Stomach (tissue), 9 donors: ENCODE measurements around the gene KCNK1. TPM values are rescaled to one million over a fixed set of nuclear protein-coding genes. Genes with fewer than 3 reads are reported as not detected.

Experiments
- DNase-seq, 2 donors: peaks; one replicate each; pipeline versions ENCODE4 v3.0.0 to v3.0.0-alpha.2; 2013 to 2019
- H3K27ac ChIP-seq, 5 donors: fragments of 200-600 bp in 4 of 5; sonication (generic) in 4 of 5; one replicate each; pipeline ENCODE4 v1.5.1; 2013 to 2019; ENCODE audit warnings: mild to moderate bottlenecking in 1 of 5, moderate library complexity in 1 of 5
- H3K27me3 ChIP-seq, 3 donors: fragments of 200-600 bp; sonication (generic); one replicate each; pipeline ENCODE4 v1.5.1; 2017 to 2019; ENCODE audit warnings: mixed run types in 1 of 3
- H3K36me3 ChIP-seq, 4 donors: fragments of 200-600 bp; sonication (generic); 1 replicate in 3 of 4; 2 replicates in 1 of 4; pipeline ENCODE4 v1.5.1; 2016 to 2019
- H3K4me1 ChIP-seq, 4 donors: fragments of 200-600 bp; sonication (generic); one replicate each; pipeline ENCODE4 v1.5.1; 2016 to 2019
- H3K4me3 ChIP-seq, 4 donors: fragments of 200-600 bp; sonication (generic) in 3 of 4; one replicate each; pipeline ENCODE4 v1.5.1; 2016 to 2019; ENCODE audit warnings: mild to moderate bottlenecking in 1 of 4
- H3K9me3 ChIP-seq, 4 donors: fragments of 200-600 bp; sonication (generic); one replicate each; pipeline ENCODE4 v1.5.1; 2016 to 2019
- CTCF ChIP-seq, 7 experiments: fragments of 450-650 bp in 4 of 7; fragments of 200-600 bp in 3 of 7; sonication (generic) in 3 of 7; IDR thresholded peaks; one replicate each; pipeline ENCODE4 v1.5.1; 2016 to 2019; ENCODE audit warnings: antibody characterized with exemption in 7 of 7, control low read depth in 2 of 7, mild to moderate bottlenecking in 1 of 7
- EP300 ChIP-seq: sonication (generic); formaldehyde crosslinking; IDR thresholded peaks from one replicate; pipeline ENCODE4 v1.6.1; 2017; ENCODE audit warnings: antibody characterized with exemption
- POLR2A ChIP-seq, 4 donors: fragments of 450-650 bp; IDR thresholded peaks; one replicate each; pipeline ENCODE4 v1.6.1; 2016; ENCODE audit warnings: antibody characterized with exemption in 4 of 4, control low read depth in 2 of 4, mild to moderate bottlenecking in 1 of 4, moderate library complexity in 1 of 4
- POLR2AphosphoS5 ChIP-seq, 3 donors: sonication (generic); formaldehyde crosslinking; IDR thresholded peaks; one replicate each; pipeline ENCODE4 v1.6.1; 2016; ENCODE audit warnings: antibody characterized with exemption in 3 of 3
- WGBS, 5 donors: extraction: QIAGEN DNeasy Blood & Tissue Kit in 3 of 5; methylation state at CpG; one replicate each; pipeline versions ENCODE4 v1.1.5 to v1.1.7; 2013 to 2018; 5-methylcytosine and 5-hydroxymethylcytosine counted together
- intact Hi-C: fragments of 100-400 bp; cut with DNase I; formaldehyde crosslinking; loops from one replicate; pipeline ENCODE4 v1.15.1; 2023; ENCODE audit warnings: low total_unique reads
- polyA plus RNA-seq, 3 donors: library from polyadenylated mRNA; stranded (reverse); fragments of 200-250 nt; gene quantifications; one replicate each; pipeline ENCODE4 v1.2.3, GENCODE V29; 2013
- total RNA-seq, 5 donors: library from RNA; depleted of rRNA; stranded (reverse); fragments of >200 nt; gene quantifications; one replicate each; pipeline versions ENCODE4 v1.1.0 to v1.2.3, GENCODE V29; 2014 to 2016
- donor health status: healthy with polysubstance abuse.
- donor health status: Bipolar disorder and iron deficiency.
- donor health status: healthy.

KCNK1 gene
- total and polyA plus RNA-seq, 8 donors, result 4.1 to 52.5 (median 9.5) TPM

- TF ChIP-seq POLR2A (IDR thresholded peaks at IDR 0.05) (no peak), POLR2AphosphoS5 (IDR thresholded peaks at IDR 0.05) (no peak), CTCF (IDR thresholded peaks at IDR 0.05) (no peak), EP300 (no peak)
Measured at GRCh38 chr1:233575450-233575849, 38.5 kb upstream of the KCNK1 start.

GRCh38 chr1:233582439-233582838 is 31.5 kb upstream of the KCNK1 start:
- DNase-seq, result no peak
- no peaks in the 10 kb centered on the region for H3K27me3 ChIP-seq
- H3K27ac ChIP-seq, result no peak overlapping the region
- no peaks in the 10 kb centered on the region for H3K4me1 ChIP-seq
- 75 to 81% (median 80%) methylated on average over 3 of the region's 3 CpGs for WGBS, 5 donors
- H3K9me3 ChIP-seq, result peaks cover 0 to 8% (median 5%) of the 10 kb centered on the region in 4 donors
- H3K4me3 ChIP-seq, result no peak overlapping the region
- no peak for TF ChIP-seq POLR2A (IDR thresholded peaks at IDR 0.05)
- no peak for TF ChIP-seq EP300
- TF ChIP-seq POLR2AphosphoS5 (IDR thresholded peaks at IDR 0.05), result no peak
- no peak for TF ChIP-seq CTCF (IDR thresholded peaks at IDR 0.05)
- intact Hi-C loops, result no loop called here
- no peaks in the 10 kb centered on the region for H3K36me3 ChIP-seq

More at GRCh38 chr1:233575450-233575849, 38.5 kb upstream of the KCNK1 start:
- Histone ChIP-seq H3K4me1 (no peaks in the 10 kb centered on the region), H3K36me3 (no peaks in the 10 kb centered on the region), H3K9me3 (no peaks in the 10 kb centered on the region), H3K4me3 (no peak overlapping the region), H3K27me3 (no peaks in the 10 kb centered on the region), H3K27ac (no peak overlapping the region)
- intact Hi-C loops, result no loop called here
- 71 to 74% (median 72%) methylated on average over 5 of the region's 5 CpGs for whole genome bisulfite sequencing, 5 donors
- DNase-seq, result no peak

GRCh38 chr1:233584376-233584775 is 29.5 kb upstream of the KCNK1 start:
- peaks cover 0 to 7% (median 0%) of the 10 kb centered on the region in 4 donors for H3K4me1 ChIP-seq
- WGBS, 5 donors, result 87 to 93% (median 89%) methylated on average over 4 of the region's 4 CpGs
- H3K4me3 ChIP-seq, result no peak overlapping the region
- peaks cover 0 to 8% (median 5%) of the 10 kb centered on the region in 4 donors for H3K9me3 ChIP-seq
- no peak for TF ChIP-seq POLR2A (IDR thresholded peaks at IDR 0.05)
- TF ChIP-seq CTCF (IDR thresholded peaks at IDR 0.05), result no peak
- no peak for TF ChIP-seq EP300
- no peak for TF ChIP-seq POLR2AphosphoS5 (IDR thresholded peaks at IDR 0.05)
- intact Hi-C loops, result no loop called here
- no peak for DNase-seq
- no peaks in the 10 kb centered on the region for H3K27me3 ChIP-seq
- H3K27ac ChIP-seq, result no peak overlapping the region
- H3K36me3 ChIP-seq, result no peaks in the 10 kb centered on the region

GRCh38 chr1:233584931-233585330 is 29.0 kb upstream of the KCNK1 start:
- DNase-seq, result no peak
- peaks cover 0 to 7% (median 0%) of the 10 kb centered on the region in 4 donors for H3K4me1 ChIP-seq
- H3K9me3 ChIP-seq, result peaks cover 0 to 8% (median 5%) of the 10 kb centered on the region in 4 donors
- no peaks in the 10 kb centered on the region for H3K36me3 ChIP-seq
- intact Hi-C loops, result no loop called here
- TF ChIP-seq EP300 (no peak), POLR2AphosphoS5 (IDR thresholded peaks at IDR 0.05) (no peak), POLR2A (IDR thresholded peaks at IDR 0.05) (no peak), CTCF (IDR thresholded peaks at IDR 0.05) (no peak)
- H3K4me3 ChIP-seq, result no peak overlapping the region
- H3K27ac ChIP-seq, result no peak overlapping the region
- H3K27me3 ChIP-seq, result no peaks in the 10 kb centered on the region
